Activated CD4-positive, alpha-beta T cell treated with anti-CD3 and anti-CD28 coated beads, Interleukin-10, Interleukin-2, amounts not matched to agents 100 ng/mL and 50 ng/mL, durations not matched to agents 16 hours and 8 hours (primary cell): Measurements from ENCODE around the gene PDGFD.

Source experiments
- DNase-seq: peaks from one replicate; pipeline ENCODE4 v3.0.0-alpha.2; 2020

PDGFD gene

DNA sequence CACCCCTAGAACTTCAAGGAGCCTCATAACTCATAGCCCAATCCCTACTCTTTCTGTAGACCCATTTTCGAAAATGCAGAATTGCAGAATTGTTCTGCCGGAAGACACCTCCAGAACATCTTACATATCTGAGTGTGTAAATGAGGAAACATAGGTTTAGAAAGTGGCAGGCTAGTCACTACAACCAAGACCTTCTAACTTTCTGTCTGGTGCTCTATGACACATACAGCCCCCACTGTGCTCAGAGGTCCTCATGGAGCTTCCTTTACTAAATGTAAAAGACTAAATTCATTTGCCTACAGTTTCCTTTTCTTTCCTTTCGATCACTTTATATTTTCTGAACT, 259.7 kb downstream of the PDGFD start:
- DNase-seq, result no peak

GRCh38 chr11:103903621-103904323, 260.2 kb downstream of the PDGFD start:
- DNase-seq, result no peak

DNA sequence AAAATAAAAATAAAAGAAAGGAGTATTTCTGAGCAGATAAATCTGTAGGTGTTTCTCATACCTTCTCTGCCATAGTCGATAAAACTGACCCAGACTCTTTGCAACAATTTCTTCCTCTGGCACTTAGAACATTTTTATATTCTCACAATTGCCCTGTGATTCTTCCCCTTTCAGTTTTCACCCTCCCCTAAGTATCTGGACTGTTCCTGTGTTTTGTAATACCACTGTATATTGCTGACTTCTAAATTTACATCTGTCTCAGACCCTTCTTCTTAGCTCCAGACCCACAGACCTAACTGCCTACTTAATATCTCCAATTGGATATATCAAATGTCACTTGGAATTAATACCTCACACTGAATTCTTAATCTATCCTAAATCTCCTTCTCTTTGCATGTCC, 261.0 kb downstream of the PDGFD start:
- DNase-seq, result no peak

DNA sequence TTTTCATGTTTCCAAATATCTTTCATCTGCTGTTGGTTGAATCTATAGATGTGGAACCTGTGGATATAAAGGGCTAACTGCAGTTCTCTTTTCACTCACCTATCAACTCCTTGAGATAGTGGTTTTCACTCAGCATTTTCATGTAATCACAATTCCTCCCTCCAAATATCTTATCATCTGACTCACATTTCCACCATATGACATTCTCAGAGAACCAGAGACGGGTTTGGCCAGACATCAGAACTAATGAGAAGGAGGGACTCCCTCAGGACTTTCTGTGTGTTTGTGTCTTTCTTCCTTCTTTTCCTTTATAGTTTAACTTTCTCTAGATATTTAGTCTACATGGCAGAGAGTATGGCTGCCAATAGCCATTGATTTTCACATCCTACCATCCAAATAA, 262.3 kb downstream of the PDGFD start:
- DNase-seq, result no peak

GRCh38 chr11:103898577-103899336, 265.2 kb downstream of the PDGFD start:
- no peak for DNase-seq

DNA sequence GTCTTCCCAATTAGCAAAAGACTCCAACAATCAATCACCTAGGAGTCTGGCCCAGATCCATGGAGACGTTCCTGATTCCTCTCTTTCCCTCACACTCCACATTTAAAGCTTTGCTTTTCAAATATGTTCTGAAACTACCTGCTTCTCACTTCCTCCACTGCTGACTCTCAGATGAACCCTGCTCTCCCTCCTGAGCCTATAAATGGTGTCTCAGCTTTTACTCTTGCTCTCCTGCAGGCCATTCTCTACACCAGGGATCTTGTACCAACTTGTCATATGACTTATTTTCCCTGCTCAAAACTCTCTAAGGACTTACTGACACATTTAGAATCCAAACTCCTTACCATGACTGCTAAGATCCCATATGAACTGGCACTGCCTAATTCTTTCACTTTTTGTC, 265.9 kb downstream of the PDGFD start:
- no peak for DNase-seq

GRCh38 chr11:103897160-103897936, 266.6 kb downstream of the PDGFD start:
- DNase-seq, result no peak

- no peak for DNase-seq
These were observed 268.8 kb downstream of the PDGFD start for GRCh38 chr11:103895106-103895505.

GRCh38 chr11:103894673-103895072, 269.3 kb downstream of the PDGFD start:
- no peak for DNase-seq

- no peak for DNase-seq
These were observed 269.9 kb downstream of the PDGFD start for GRCh38 chr11:103894034-103894433.

DNA sequence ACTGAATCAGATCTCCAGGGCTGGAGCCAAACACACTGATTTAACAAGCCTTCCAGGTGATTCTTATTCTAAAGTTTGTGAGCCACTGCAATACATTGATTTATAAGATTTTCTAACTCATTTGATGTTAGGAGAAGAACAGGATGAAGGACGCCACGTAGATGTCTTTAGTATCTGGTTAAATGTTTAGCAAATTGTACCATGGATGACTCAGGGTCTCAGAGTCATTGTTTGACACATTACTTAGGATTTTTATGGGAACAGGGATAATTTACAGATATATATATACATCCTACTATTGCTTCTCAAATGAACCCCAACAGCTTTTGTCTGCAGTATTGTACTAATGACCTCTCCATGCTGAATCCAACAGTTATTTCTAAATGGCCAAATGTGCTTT, 270.6 kb downstream of the PDGFD start:
- no peak for DNase-seq

DNA sequence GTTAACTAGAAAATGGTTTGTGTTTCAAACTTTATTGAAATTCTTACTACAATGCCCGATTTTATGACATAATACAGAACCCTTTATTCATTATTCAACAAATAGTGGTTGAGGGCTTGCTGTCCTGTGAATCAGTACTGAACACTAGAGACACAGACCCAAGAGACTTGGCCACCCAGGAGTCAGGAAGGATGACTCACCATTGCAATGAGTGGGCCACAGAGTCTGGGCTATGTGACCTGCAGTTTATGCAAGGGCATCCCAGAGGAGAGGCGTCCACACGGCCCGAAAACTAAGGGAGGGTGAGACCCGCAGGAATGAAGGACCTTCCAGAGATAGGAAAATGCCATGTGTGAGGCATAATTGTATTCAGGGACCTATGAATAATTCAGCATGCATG, 271.3 kb downstream of the PDGFD start:
- DNase-seq, result no peak

DNA sequence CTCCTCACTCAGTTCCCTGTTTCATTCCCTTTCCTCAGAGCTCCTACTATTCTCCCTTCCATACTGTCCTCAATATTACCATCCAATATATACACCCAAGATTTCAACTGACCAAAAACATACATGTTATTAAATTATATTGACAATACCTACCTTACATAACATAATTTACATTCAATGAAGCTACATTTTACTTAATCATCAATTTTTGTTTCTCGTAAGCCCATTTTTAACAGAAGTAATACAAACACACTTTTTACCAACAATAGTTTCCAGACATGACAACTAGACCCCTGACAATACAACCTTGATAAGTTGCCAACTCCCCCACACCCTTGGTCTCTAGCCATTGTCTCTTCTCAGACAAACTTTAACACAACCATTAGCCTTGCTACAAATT, 273.3 kb downstream of the PDGFD start:
- no peak for DNase-seq

GRCh38 chr11:103889679-103890078, 274.3 kb downstream of the PDGFD start:
- DNase-seq, result no peak

DNA sequence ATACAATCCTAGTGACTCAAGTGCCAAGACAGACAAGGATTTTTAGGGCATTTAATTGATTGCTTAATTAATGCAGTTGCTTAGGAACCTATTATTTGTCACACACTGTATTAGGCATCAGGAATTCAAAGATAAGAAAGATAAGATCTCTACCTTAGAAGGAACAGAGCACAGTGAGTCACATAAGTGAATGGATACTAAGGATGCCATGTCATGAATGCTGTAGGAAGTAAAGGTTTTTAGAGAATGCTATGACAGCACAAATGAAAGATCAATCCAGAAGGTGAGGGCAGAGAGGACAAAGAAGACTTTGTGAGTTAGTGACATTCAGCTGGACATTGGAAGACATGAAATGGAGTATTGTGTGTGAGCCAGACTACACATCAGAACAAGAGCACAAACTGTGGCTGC, 275.4 kb downstream of the PDGFD start:
- DNase-seq, result no peak

DNA sequence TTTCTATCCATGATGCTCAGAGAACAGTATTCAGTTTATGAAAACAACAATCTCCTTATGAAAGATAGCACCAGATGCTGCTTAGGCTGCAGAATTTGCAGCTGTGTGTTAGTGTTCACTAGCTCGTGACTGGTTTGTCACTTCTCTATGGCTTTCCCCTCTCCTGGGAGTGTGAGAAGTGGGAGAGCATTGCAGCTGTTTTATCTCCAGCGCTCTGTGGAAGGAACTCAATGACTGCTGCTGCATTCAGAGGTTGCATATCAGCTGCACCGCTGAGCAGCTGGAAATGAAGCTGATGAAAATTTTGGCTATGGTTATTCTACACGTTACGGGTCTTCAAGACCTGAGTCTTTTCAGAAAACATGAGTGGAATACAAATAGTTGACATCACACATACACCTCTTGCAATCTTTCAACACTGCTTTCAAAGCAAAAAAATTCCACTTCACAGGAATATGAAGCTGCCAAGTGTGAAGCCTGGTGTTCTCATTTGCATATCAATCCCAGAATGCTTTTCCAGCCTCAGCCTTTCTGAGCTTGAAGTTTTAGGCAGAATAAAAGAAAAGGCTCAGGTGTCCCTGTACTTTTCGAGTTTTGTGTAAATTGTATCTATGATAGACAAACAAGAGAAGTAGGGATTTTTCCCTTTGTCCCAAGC, 276.8 kb downstream of the PDGFD start:
- no peak for DNase-seq

- no peak for DNase-seq
These were observed 280.1 kb downstream of the PDGFD start for GRCh38 chr11:103883856-103884255.

DNA sequence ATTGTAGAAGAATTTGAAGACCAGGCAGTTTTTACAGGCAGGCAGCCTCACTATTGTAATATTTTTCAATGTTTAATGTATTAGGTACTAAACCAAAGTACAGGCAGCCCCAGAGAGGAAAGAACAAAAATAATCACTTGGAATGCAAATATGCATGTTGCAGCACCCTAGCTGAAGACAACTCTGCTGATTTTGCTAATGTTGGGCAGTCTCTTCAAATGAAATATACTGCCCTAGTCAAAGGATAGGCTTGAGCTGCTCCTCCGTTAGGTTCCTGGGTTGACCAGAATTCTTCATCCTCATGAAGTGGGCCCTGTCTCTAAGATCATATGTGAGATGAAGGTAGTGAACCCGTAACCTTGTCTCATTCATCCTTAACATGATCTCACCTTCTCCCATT, 280.7 kb downstream of the PDGFD start:
- DNase-seq, result no peak

GRCh38 chr11:103881584-103881983, 282.4 kb downstream of the PDGFD start:
- no peak for DNase-seq

DNA sequence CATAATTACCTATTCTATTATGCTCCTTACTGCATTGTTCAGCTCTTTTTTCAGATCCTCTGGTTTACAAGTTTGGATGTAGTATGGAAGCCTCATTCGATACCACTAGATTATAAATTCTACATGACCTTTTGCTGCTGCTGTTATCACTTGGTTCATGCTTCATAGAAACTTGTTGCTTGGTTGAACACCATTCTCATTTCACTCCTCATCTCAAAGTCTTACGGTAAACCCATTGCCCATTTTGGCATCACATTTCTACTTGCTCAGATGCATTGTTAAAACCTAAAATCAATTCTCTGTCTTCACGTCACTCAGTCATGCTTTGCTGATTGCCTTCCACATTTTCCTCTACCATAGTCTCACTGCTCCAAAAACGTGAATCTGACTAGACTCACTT, 283.0 kb downstream of the PDGFD start:
- DNase-seq, result no peak

DNA sequence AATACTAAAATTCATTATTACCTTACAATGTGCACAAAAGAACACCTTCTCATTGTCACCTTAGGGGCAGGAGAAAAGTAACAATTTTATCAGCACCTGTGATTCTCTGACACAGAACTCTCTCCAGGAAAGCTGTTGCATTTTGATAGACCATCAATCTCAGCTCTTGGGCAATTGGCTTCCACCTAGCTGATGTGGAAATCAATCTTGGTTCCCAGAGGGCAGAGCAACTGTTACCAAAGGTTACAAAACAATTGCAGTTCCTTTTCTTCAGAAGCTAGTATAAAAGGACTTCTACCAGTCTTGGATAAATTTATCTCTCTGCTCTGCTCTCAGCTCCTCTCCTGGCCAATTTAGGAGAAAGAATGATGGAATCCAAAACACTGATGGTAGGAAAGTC, 285.3 kb downstream of the PDGFD start:
- DNase-seq, result no peak

DNA sequence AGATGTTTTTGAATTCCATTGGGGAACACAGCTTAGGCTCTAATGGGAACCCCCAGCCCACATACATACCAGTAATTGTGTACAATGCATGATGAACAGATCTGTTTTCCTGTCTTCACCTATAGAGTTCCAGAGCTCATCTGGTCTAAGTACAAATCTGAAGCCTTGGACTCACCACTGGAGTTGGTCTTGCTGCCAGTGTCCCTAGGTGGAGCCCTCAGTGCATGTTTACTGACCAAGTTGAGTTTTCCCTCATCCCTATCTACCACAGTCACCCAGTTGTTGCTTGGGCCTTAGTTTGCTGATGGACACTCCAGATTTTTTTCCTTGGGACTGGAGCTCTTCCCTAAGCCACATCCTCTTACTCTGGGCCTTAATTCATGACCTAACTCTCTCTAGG, 286.7 kb downstream of the PDGFD start:
- no peak for DNase-seq

GRCh38 chr11:103875855-103876510, 288.0 kb downstream of the PDGFD start:
- no peak for DNase-seq
